ENCODE results near the gene SLMAP.

- no peak; the same call in 1 of the 2 replicates for TF ChIP-seq RAD21 (IDR thresholded peaks at IDR 0.05; ENCODE audit: low read depth)
- TF ChIP-seq CREB1 (IDR thresholded peaks at IDR 0.05; ENCODE audit: low read depth) = no peak
- TF ChIP-seq MAX (IDR thresholded peaks at IDR 0.05) = peak; percentile 64
- TF ChIP-seq TCF12 (IDR thresholded peaks at IDR 0.05; ENCODE audit: low read depth) = peak; percentile 65; the same call in 1 of the 2 replicates
- peak; percentile 92 for TF ChIP-seq TAF1 (IDR thresholded peaks at IDR 0.05; ENCODE audit: low read depth)
- peak; percentile 100 for TF ChIP-seq YY1 (IDR thresholded peaks at IDR 0.05; ENCODE audit: low read depth)
These were observed at the start of gene SLMAP for GRCh38 chr3:57755741-57756527.
